HepG2 (cell line): Measurements from ENCODE around the gene MED13L. TPM values are rescaled to one million over a fixed set of nuclear protein-coding genes. Genes with fewer than 3 reads are reported as not detected.
A peak's percentile ranks its signal among the peaks of the same experiment; 100 is the strongest.

Source experiments
- ATAC-seq: fragments of 200-7000 bp; cut with Tn5 transposase; 3 replicates; pipeline ENCODE4 v1.9.1; 2020; ENCODE audit warnings: mild to moderate bottlenecking, moderate library complexity
- BruUV-seq: library from RNA; stranded (reverse); fragments of 400-500 nt; replicated peaks from 2 replicates; lab custom pipeline; 2021; lab: Mats Ljungman, UMichigan
- CTCF ChIA-PET: fragments of 300-600 bp; formaldehyde crosslinking; extraction: SDS; loops from one replicate; lab custom pipeline; 2021; ENCODE audit warnings: low total read pairs, inconsistent platforms, low intra/inter-chr PET ratio; lab: Yijun Ruan, JAX
- POLR2A ChIA-PET: fragments of 350-600 bp; sonication (Branson Sonifier 250); formaldehyde crosslinking; loops from one replicate; lab custom pipeline; 2020; ENCODE audit warnings: antibody characterized with exemption, inconsistent platforms; lab: Yijun Ruan, JAX
- DNase-seq: peaks from one replicate; pipeline ENCODE4 v3.0.0-alpha.2; 2015; ENCODE audit warnings: low spot score
- FAIRE-seq: peaks from 3 replicates; lab custom pipeline; 2011; peaks lifted over from hg19 to GRCh38; lab: Jason Lieb, UNC
- H2AFZ ChIP-seq: one replicate; pipeline ENCODE4 v1.6.1; 2011; ENCODE audit warnings: low read length, inconsistent platforms
- H3K27ac ChIP-seq: fragments of 300-600 bp; 3 replicates; pipeline ENCODE4 v1.8.0; 2011; ENCODE audit warnings: mixed run types, mild to moderate bottlenecking, mixed read lengths, low read length, inconsistent platforms; ENCODE audit not compliant: insufficient read depth; ENCODE audit errors: extremely low read length
- H3K27me3 ChIP-seq, 2 experiments: fragments of 200-600 bp in 1 of 2; 2 replicates in 1 of 2; 3 replicates in 1 of 2; pipeline versions ENCODE4 v1.6.0 to v1.8.0; 2011; ENCODE audit warnings: low read length in 2 of 2, mild to moderate bottlenecking in 2 of 2, moderate library complexity in 2 of 2, inconsistent platforms in 1 of 2; ENCODE audit not compliant: insufficient read depth in 2 of 2, control insufficient read depth in 1 of 2
- H3K36me3 ChIP-seq, 2 experiments: fragments of 200-600 bp in 1 of 2; replicated peaks in 1 of 2; 2 replicates in 1 of 2; 3 replicates in 1 of 2; pipeline versions ENCODE4 v1.5.1 to v1.8.0; 2011; ENCODE audit warnings: low read length in 2 of 2, inconsistent platforms in 1 of 2; ENCODE audit not compliant: insufficient read depth in 2 of 2, control insufficient read depth in 1 of 2
- H3K4me1 ChIP-seq: 2 replicates; pipeline ENCODE4 v1.5.1; 2012; ENCODE audit warnings: low read length, inconsistent platforms; ENCODE audit not compliant: insufficient read depth
- H3K4me2 ChIP-seq: 2 replicates; pipeline ENCODE4 v1.6.0; 2011; ENCODE audit warnings: low read depth, low read length, inconsistent platforms
- H3K4me3 ChIP-seq, 3 experiments: fragments of 200-600 bp in 1 of 3; sonication (generic), shearing (Covaris generic) in 1 of 3; replicated peaks in 1 of 3; 2 replicates each; pipeline ENCODE4 v1.5.1; 2011 to 2016; ENCODE audit warnings: low read length in 3 of 3, inconsistent platforms in 2 of 3, low read depth in 2 of 3, mild to moderate bottlenecking in 2 of 3, control low read depth in 1 of 3, mixed read lengths in 1 of 3; ENCODE audit not compliant: insufficient read depth in 1 of 3
- H3K79me2 ChIP-seq: one replicate; pipeline ENCODE4 v1.6.1; 2011; ENCODE audit warnings: low read length, inconsistent platforms; ENCODE audit not compliant: insufficient read depth
- H3K9ac ChIP-seq: 2 replicates; pipeline ENCODE4 v1.6.0; 2011; ENCODE audit warnings: mild to moderate bottlenecking, low read depth, low read length, inconsistent platforms; ENCODE audit not compliant: insufficient read depth
- H3K9me3 ChIP-seq: 2 replicates; pipeline ENCODE4 v1.5.1; 2012; ENCODE audit warnings: mild to moderate bottlenecking, low read length
- H4K20me1 ChIP-seq: 2 replicates; pipeline ENCODE4 v1.6.0; 2011; ENCODE audit warnings: inconsistent platforms, mild to moderate bottlenecking, low read length, moderate library complexity; ENCODE audit not compliant: insufficient read depth
- ASH2L ChIP-seq: fragments of 300-600, 200-600 bp; sonication (generic); IDR thresholded peaks from 2 replicates; pipeline ENCODE4 v1.7.0; 2017; ENCODE audit warnings: low read depth, mild to moderate bottlenecking, moderate library complexity, mixed read lengths, low read length; ENCODE audit not compliant: insufficient read length
- ELK4 ChIP-seq: sonication (generic); formaldehyde crosslinking; IDR thresholded peaks from 2 replicates; pipeline ENCODE4 v1.9.0; 2021; ENCODE audit warnings: missing genetic modification reagents, borderline replicate concordance
- MAFF ChIP-seq: IDR thresholded peaks from 2 replicates; pipeline ENCODE4 v1.6.1; 2011; ENCODE audit warnings: low read depth, low read length, improper control_type of control experiment
- MAFK ChIP-seq, 2 experiments: IDR thresholded peaks in 1 of 2; conservative IDR thresholded peaks in 1 of 2; 2 replicates each; pipeline ENCODE4 v1.6.1; 2011; ENCODE audit warnings: improper control_type of control experiment in 2 of 2, low read length in 2 of 2
- NR0B2 ChIP-seq: sonication (generic); formaldehyde crosslinking; IDR thresholded peaks from 2 replicates; pipeline ENCODE4 v1.4.0; 2020; ENCODE audit warnings: mild to moderate bottlenecking, missing genetic modification reagents
- SNAPC4 ChIP-seq: sonication (generic); formaldehyde crosslinking; IDR thresholded peaks from 2 replicates; pipeline ENCODE4 v1.4.0; 2020; ENCODE audit warnings: mild to moderate bottlenecking, missing genetic modification reagents
- TEAD3 ChIP-seq: optimal IDR thresholded peaks from 2 replicates; pipeline ENCODE3; 2016; ENCODE audit warnings: borderline replicate concordance
- ZMAT5 ChIP-seq: sonication (generic); formaldehyde crosslinking; IDR thresholded peaks from 2 replicates; pipeline ENCODE4 v1.5.0; 2020; ENCODE audit warnings: mild to moderate bottlenecking, low read depth, missing genetic modification reagents, borderline replicate concordance
- ZNF281 ChIP-seq: sonication (generic); formaldehyde crosslinking; IDR thresholded peaks from 2 replicates; pipeline ENCODE4 v1.4.0; 2020; ENCODE audit warnings: missing genetic modification reagents, borderline replicate concordance
- ZNF335 ChIP-seq: sonication (generic); formaldehyde crosslinking; IDR thresholded peaks from 2 replicates; pipeline ENCODE4 v1.4.0; 2020; ENCODE audit warnings: missing genetic modification reagents
- ZSCAN20 ChIP-seq: sonication (generic); formaldehyde crosslinking; IDR thresholded peaks from 2 replicates; pipeline ENCODE4 v1.4.0; 2020; ENCODE audit warnings: missing genetic modification reagents, mild to moderate bottlenecking, borderline replicate concordance
- WGBS: methylation state at CpG from one replicate; pipeline ENCODE4 v1.1.6; 2017; ENCODE audit warnings: low lambda C conversion rate; 5-methylcytosine and 5-hydroxymethylcytosine counted together
- in situ Hi-C: cut with HindIII; loops from 2 replicates; pipeline ENCODE4 v1.10.0; 2017; ENCODE audit warnings: low pct_unique_long_range_greater_than_20kb; ENCODE audit not compliant: extremely low pct_ligation_motif_present
- intact Hi-C: fragments of 100-400 bp; cut with micrococcal nuclease; formaldehyde crosslinking; loops from one replicate; pipeline ENCODE4 v1.10.0; 2022; ENCODE audit not compliant: unreplicated experiment
- polyA plus RNA-seq, 8 experiments: library from polyadenylated mRNA; depleted of rRNA in 3 of 8; stranded (reverse) in 7 of 8; unstranded in 1 of 8; fragments of >200 nt; fragmentation: Illumina TruSeq in 4 of 8; extraction: Trizol in 4 of 8; gene quantifications; 2 replicates each; pipeline versions ENCODE4 v1.2.1 to v1.2.3, GENCODE V29; 2011 to 2016; ENCODE audit warnings: low read depth in 4 of 8, missing spikeins in 1 of 8, mixed read lengths in 1 of 8; ENCODE audit not compliant: insufficient read depth in 1 of 8
- total RNA-seq, 5 experiments: library from RNA; depleted of rRNA; stranded (reverse); fragments of >200 nt; fragmentation: Illumina TruSeq; extraction: Trizol; gene quantifications; 2 replicates each; pipeline ENCODE4 v1.2.3, GENCODE V29; 2016; ENCODE audit warnings: low read depth in 1 of 5

The MED13L gene
- total and polyA plus RNA-seq, 2 of the 13 experiments (the other 11 are each of a cell fraction or from before 2014, with no cell fraction given): 24.8 to 38.9 TPM

GRCh38 chr12:116101991-116102390 lies 175.5 kb downstream of the MED13L start (continued):
- TF ChIP-seq ZNF281 (CRISPR knock-in tag) (no peak), ZNF335 (CRISPR knock-in tag) (no peak), ZSCAN20 (no peak), NR0B2 (CRISPR knock-in tag) (no peak), ASH2L (no peak), TEAD3 (no peak)

GRCh38 chr12:116099652-116100432 lies 177.7 kb downstream of the MED13L start:
- H3K36me3 ChIP-seq: no peaks in the 10 kb centered on the region; a peak in 1 of 5 replicates
- no peak overlapping the region for H3K4me3 ChIP-seq
- WGBS: 83% methylated on average over 6 of the region's 6 CpGs
- no TSS peak for BruUV-seq
- intact Hi-C loops (no loop called here), in situ Hi-C loops (no loop called here)
- H3K27me3 ChIP-seq: no peaks in the 10 kb centered on the region
- DNase-seq (no peak), FAIRE-seq (peak; percentile 44), ATAC-seq (no peak; the same call in 2 of the 3 replicates)
- no peak overlapping the region for H3K4me2 ChIP-seq
- ChIA-PET CTCF (no interaction called here), POLR2A (no interaction called here)
- peak overlapping the region; percentile 1 for H3K27ac ChIP-seq
- TF ChIP-seq ELK4 (CRISPR knock-in tag) (no peak), MAFK (conservative IDR thresholded peaks at IDR 0.05 in 1 of 2, IDR thresholded peaks at IDR 0.05 in 1 of 2; ENCODE audit: low read length in 2 of 2) (peak; percentile 93), ZMAT5 (CRISPR knock-in tag) (no peak), MAFF (peak; percentile 89), SNAPC4 (no peak)
- no peak overlapping the region for H2AFZ ChIP-seq
- peaks cover 2% of the 10 kb centered on the region for H3K79me2 ChIP-seq
- no peaks in the 10 kb centered on the region for H4K20me1 ChIP-seq
- H3K9ac ChIP-seq: no peak overlapping the region
- no peaks in the 10 kb centered on the region for H3K9me3 ChIP-seq
- H3K4me1 ChIP-seq: peaks cover 14% of the 10 kb centered on the region
